ENCODE results near the gene FIZ1. TPM values are rescaled to one million over a fixed set of nuclear protein-coding genes. Genes with fewer than 3 reads are reported as not detected.

Gene FIZ1
- total RNA-seq, 4 donors from 2014 or later = 9.0 to 18.5 (median 14.0) TPM

GRCh38 chr19:55603581-55604292 is 4.4 kb upstream of the FIZ1 start:
- no peaks in the 10 kb centered on the region for H3K27me3 ChIP-seq
- no peaks in the 10 kb centered on the region for H3K9me3 ChIP-seq
- intact Hi-C loops (cut with DNase I) = no loop called here
- no peak for TF ChIP-seq POLR2A (IDR thresholded peaks at IDR 0.05)
- TF ChIP-seq CTCF (IDR thresholded peaks at IDR 0.05) = no peak
- no peaks in the 10 kb centered on the region for H3K36me3 ChIP-seq
- H3K27ac ChIP-seq = no peak overlapping the region
- H3K4me1 ChIP-seq = peaks cover 19 to 27% of the 10 kb centered on the region in 2 donors
- no peak for DNase-seq
- 69 to 71% methylated on average over 22 of the region's 22 CpGs for WGBS, 2 donors
- no peak overlapping the region for H3K4me3 ChIP-seq (replicated peaks in 1 of 3)

GRCh38 chr19:55603115-55603514 is 3.8 kb upstream of the FIZ1 start:
- 87% methylated on average over 14 to 19 of the region's 21 CpGs for WGBS, 2 donors
- Histone ChIP-seq H3K4me3 (replicated peaks in 1 of 3) (no peak overlapping the region), H3K27ac (no peak overlapping the region), H3K4me1 (peaks cover 19 to 27% of the 10 kb centered on the region in 2 donors), H3K36me3 (no peaks in the 10 kb centered on the region), H3K9me3 (no peaks in the 10 kb centered on the region), H3K27me3 (no peaks in the 10 kb centered on the region)
- intact Hi-C loops (cut with DNase I) = no loop called here
- TF ChIP-seq POLR2A (IDR thresholded peaks at IDR 0.05) (no peak), CTCF (IDR thresholded peaks at IDR 0.05) (no peak)
- no peak for DNase-seq

GRCh38 chr19:55602104-55603001 is 3.0 kb upstream of the FIZ1 start:
- H3K36me3 ChIP-seq = peaks cover 0 to 2% of the 10 kb centered on the region in 2 donors
- WGBS, 2 donors = 91% methylated on average over 10 to 43 of the region's 60 CpGs
- DNase-seq = no peak

GRCh38 chr19:55601084-55601483 is 1.8 kb upstream of the FIZ1 start:
- Histone ChIP-seq H3K27me3 (no peaks in the 10 kb centered on the region), H3K9me3 (no peaks in the 10 kb centered on the region), H3K4me3 (replicated peaks in 1 of 3) (peak overlapping the region in 1 of 3 donors; percentile 75), H3K27ac (peak overlapping the region; percentile 88 to 99 (median 94)), H3K36me3 (peaks cover 2 to 6% of the 10 kb centered on the region in 2 donors), H3K4me1 (peaks cover 13 to 18% of the 10 kb centered on the region in 2 donors)
- intact Hi-C loops (cut with DNase I) = no loop called here
- TF ChIP-seq CTCF (IDR thresholded peaks at IDR 0.05) (no peak), POLR2A (IDR thresholded peaks at IDR 0.05) (no peak)
- WGBS, 2 donors = 78 to 88% methylated on average over 4 of the region's 4 CpGs
- DNase-seq = no peak

More at GRCh38 chr19:55602104-55603001, 3.0 kb upstream of the FIZ1 start:
- H3K4me3 ChIP-seq (replicated peaks in 1 of 3) = no peak overlapping the region
- no peak overlapping the region for H3K27ac ChIP-seq
- intact Hi-C loops (cut with DNase I) = no loop called here
- peaks cover 19 to 27% of the 10 kb centered on the region in 2 donors for H3K4me1 ChIP-seq
- H3K9me3 ChIP-seq = no peaks in the 10 kb centered on the region
- TF ChIP-seq CTCF (IDR thresholded peaks at IDR 0.05) (no peak), POLR2A (IDR thresholded peaks at IDR 0.05) (no peak)
- H3K27me3 ChIP-seq = no peaks in the 10 kb centered on the region

Data from thyroid gland (tissue), 4 donors.